Caco-2 (cell line): ENCODE results near the gene INPP4B. TPM values are rescaled to one million over a fixed set of nuclear protein-coding genes. Genes with fewer than 3 reads are reported as not detected.

Source experiments
- BruUV-seq: library from RNA; stranded (reverse); fragments of 400-500 nt; replicated peaks from 2 replicates; lab custom pipeline; 2021; lab: Mats Ljungman, UMichigan
- CTCF ChIA-PET: fragments of 300-600 bp; sonication (Branson Sonifier 250); formaldehyde crosslinking; loops from one replicate; lab custom pipeline; 2022; ENCODE audit warnings: antibody characterized with exemption; lab: Charles Lee
- POLR2A ChIA-PET: fragments of 300-600 bp; sonication (Branson Sonifier 250); formaldehyde crosslinking; loops from one replicate; lab custom pipeline; 2022; ENCODE audit warnings: antibody characterized with exemption; lab: Charles Lee
- DNase-seq, 2 experiments: peaks; one replicate each; pipeline versions ENCODE4 v3.0.0 to v3.0.0-alpha.2; 2020 to 2022
- H3K27me3 ChIP-seq: replicated peaks from 2 replicates; pipeline ENCODE4 v1.6.0; 2011; ENCODE audit warnings: low read length; ENCODE audit not compliant: control insufficient read depth, insufficient read depth
- H3K36me3 ChIP-seq: 2 replicates; pipeline ENCODE4 v1.5.1; 2011; ENCODE audit warnings: low read length; ENCODE audit not compliant: control insufficient read depth, insufficient read depth
- H3K4me1 ChIP-seq: fragments of 250-450 bp; sonication (Bioruptor Pico); 2 replicates; pipeline ENCODE4 v1.5.1; 2020; ENCODE audit warnings: mild to moderate bottlenecking
- H3K4me3 ChIP-seq: 2 replicates; pipeline ENCODE4 v1.5.1; 2011; ENCODE audit warnings: low read depth, mild to moderate bottlenecking, control low read depth, low read length
- H3K9me3 ChIP-seq: fragments of 250-450 bp; sonication (Bioruptor Pico); 2 replicates; pipeline ENCODE4 v1.5.1; 2020; ENCODE audit warnings: mild to moderate bottlenecking, moderate library complexity
- H3K27ac Mint-ChIP-seq: one replicate; pipeline ENCODE4 v1.8.0; 2022; ENCODE audit warnings: mixed read lengths; ENCODE audit not compliant: unreplicated experiment
- H3K27me3 Mint-ChIP-seq: one replicate; pipeline ENCODE4 v1.8.0; 2022; ENCODE audit warnings: mixed read lengths; ENCODE audit not compliant: insufficient read depth, unreplicated experiment
- H3K36me3 Mint-ChIP-seq: one replicate; pipeline ENCODE4 v1.8.0; 2022; ENCODE audit warnings: mild to moderate bottlenecking, mixed read lengths; ENCODE audit not compliant: insufficient read depth, unreplicated experiment
- H3K4me1 Mint-ChIP-seq: one replicate; pipeline ENCODE4 v1.8.0; 2022; ENCODE audit warnings: low read depth, mixed read lengths; ENCODE audit not compliant: unreplicated experiment
- H3K4me3 Mint-ChIP-seq: one replicate; pipeline ENCODE4 v1.8.0; 2022; ENCODE audit warnings: mild to moderate bottlenecking, moderate library complexity, mixed read lengths; ENCODE audit not compliant: unreplicated experiment
- H3K9me3 Mint-ChIP-seq: one replicate; pipeline ENCODE4 v1.8.0; 2022; ENCODE audit warnings: mixed read lengths; ENCODE audit not compliant: unreplicated experiment
- intact Hi-C: fragments of 100-400 bp; cut with micrococcal nuclease; formaldehyde crosslinking; loops from one replicate; pipeline ENCODE4 v1.10.0; 2022; ENCODE audit not compliant: unreplicated experiment
- total RNA-seq: library from RNA; stranded (reverse); gene quantifications from 2 replicates; pipeline ENCODE4 v1.2.3, GENCODE V29; 2022
- TF ChIP-seq, protein P1 (sequence below), 2 experiments: fragments of 200-600 bp in 1 of 2; IDR thresholded peaks; 1 replicate in 1 of 2; 2 replicates in 1 of 2; pipeline versions ENCODE4 v1.5.1 to v1.8.0; 2011 to 2022; ENCODE audit warnings: antibody characterized with exemption in 1 of 2, control low read depth in 1 of 2, inconsistent platforms in 1 of 2, low read depth in 1 of 2, low read length in 1 of 2, mild to moderate bottlenecking in 1 of 2, moderate library complexity in 1 of 2; ENCODE audit not compliant: insufficient read depth in 1 of 2, severe bottlenecking in 1 of 2, unreplicated experiment in 1 of 2

The INPP4B gene
- total RNA-seq, 1 experiment from 2014 or later: 10.3 TPM

DNA sequence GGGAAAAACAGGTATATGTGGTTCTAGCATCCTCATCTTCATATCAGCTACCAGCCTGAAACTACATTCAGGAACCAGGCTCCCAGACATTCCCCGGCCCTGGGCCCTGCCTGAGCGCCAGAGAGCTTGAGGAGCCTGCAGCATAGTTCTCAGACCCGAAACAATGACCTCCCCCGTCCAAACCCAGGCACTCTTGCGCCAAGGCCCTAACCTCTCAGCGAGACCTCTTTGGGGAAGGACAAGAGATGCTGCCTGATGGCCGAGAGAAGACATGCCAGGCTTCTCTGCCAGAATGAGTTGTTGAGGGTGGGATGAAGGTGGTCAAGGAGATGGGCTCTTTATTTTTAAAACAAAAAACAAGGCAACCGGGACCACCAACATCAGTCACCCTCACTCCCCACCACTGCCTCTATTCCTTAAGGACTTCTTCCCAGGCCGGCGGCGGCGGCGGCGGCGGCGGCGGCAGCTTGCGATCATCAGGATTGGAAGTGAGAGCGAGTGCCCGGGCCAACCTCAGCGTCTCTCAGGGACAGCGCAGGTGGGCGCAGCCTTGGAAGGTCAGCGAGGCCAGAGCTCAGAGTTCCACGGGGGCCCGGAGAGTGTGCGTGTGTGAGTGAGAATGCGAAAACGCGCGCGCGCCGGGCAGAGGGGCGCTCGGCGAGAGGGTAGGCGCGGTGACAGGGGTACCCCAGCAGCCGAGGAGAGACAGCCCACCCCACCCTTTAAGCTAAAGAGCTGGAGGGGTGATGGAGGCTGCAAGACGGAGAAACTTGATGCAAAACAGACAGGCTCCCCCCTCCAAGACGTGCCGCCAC is 601 bp downstream of the INPP4B start:
- ChIA-PET CTCF (interaction anchor here (0.6 kb wide), 1 partner anchor 716 kb away, joined by 3 read pairs; no protein-coding TSS in a partner anchor), POLR2A (no interaction called here)
- H3K4me1 ChIP-seq: peaks cover 4% of the 10 kb centered on the region; the same call in 1 of the 2 replicates
- no peak for DNase-seq
- H3K27me3 ChIP-seq: 0 out of 2 replicates have a peak, but pooled peaks cover 1% of the 10 kb centered on the region
- H3K36me3 ChIP-seq: no peaks in the 10 kb centered on the region
- H3K9me3 ChIP-seq: no peaks in the 10 kb centered on the region
- Mint-ChIP-seq H3K9me3 (no peaks in the 10 kb centered on the region), H3K36me3 (no peaks in the 10 kb centered on the region), H3K27ac (no peak overlapping the region), H3K27me3 (peaks cover 24% of the 10 kb centered on the region), H3K4me1 (no peaks in the 10 kb centered on the region), H3K4me3 (peak overlapping the region; percentile 74)
- TF ChIP-seq, protein P1, sequence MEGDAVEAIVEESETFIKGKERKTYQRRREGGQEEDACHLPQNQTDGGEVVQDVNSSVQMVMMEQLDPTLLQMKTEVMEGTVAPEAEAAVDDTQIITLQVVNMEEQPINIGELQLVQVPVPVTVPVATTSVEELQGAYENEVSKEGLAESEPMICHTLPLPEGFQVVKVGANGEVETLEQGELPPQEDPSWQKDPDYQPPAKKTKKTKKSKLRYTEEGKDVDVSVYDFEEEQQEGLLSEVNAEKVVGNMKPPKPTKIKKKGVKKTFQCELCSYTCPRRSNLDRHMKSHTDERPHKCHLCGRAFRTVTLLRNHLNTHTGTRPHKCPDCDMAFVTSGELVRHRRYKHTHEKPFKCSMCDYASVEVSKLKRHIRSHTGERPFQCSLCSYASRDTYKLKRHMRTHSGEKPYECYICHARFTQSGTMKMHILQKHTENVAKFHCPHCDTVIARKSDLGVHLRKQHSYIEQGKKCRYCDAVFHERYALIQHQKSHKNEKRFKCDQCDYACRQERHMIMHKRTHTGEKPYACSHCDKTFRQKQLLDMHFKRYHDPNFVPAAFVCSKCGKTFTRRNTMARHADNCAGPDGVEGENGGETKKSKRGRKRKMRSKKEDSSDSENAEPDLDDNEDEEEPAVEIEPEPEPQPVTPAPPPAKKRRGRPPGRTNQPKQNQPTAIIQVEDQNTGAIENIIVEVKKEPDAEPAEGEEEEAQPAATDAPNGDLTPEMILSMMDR (IDR thresholded peaks at IDR 0.05; ENCODE audit: insufficient read depth in 1 of 2, low read depth in 1 of 2, low read length in 1 of 2, severe bottlenecking in 1 of 2, unreplicated experiment in 1 of 2): no peak
- intact Hi-C loops: loop anchor here (2.0 to 10.0 kb wide), 3 partner anchors 239 to 985 kb away; no protein-coding TSS in a partner anchor
- no TSS peak for BruUV-seq
- H3K4me3 ChIP-seq: peak overlapping the region; percentile 31

DNA sequence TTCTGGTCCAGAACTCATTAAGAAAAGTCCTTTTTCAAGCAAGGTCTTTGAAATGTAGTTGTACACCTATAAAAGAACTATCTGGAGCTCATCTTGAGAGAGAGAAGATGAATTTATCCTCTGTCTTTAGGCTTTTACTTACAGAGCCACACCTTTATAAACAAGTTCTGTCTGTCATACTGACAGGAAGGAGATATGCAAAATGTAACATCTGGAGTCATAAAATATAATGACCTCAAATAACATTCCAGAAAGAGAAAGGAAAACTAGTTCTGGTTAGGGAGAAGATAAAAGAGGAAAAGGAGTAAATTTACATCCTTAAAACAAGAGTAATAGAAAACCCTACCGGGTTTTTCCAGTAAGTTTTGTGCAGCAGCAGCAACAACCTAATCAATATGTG is 1.3 kb downstream of the INPP4B start:
- Histone ChIP-seq H3K4me3 (no peak overlapping the region), H3K36me3 (no peaks in the 10 kb centered on the region), H3K27me3 (0 out of 2 replicates have a peak, but pooled peaks cover 1% of the 10 kb centered on the region), H3K4me1 (peaks cover 4% of the 10 kb centered on the region; the same call in 1 of the 2 replicates), H3K9me3 (no peaks in the 10 kb centered on the region)
- CTCF ChIA-PET: no interaction called here
- intact Hi-C loops: loop anchor here (10.0 kb wide), 1 partner anchor 240 kb away; no protein-coding TSS in a partner anchor
- Mint-ChIP-seq H3K9me3 (no peaks in the 10 kb centered on the region), H3K27ac (no peak overlapping the region), H3K4me3 (peak overlapping the region; percentile 74), H3K4me1 (no peaks in the 10 kb centered on the region), H3K36me3 (no peaks in the 10 kb centered on the region), H3K27me3 (peaks cover 22% of the 10 kb centered on the region)
- TF ChIP-seq, protein P1 (IDR thresholded peaks at IDR 0.05; ENCODE audit: insufficient read depth in 1 of 2, low read depth in 1 of 2, low read length in 1 of 2, severe bottlenecking in 1 of 2, unreplicated experiment in 1 of 2): no peak
- no peak for DNase-seq
- no TSS peak for BruUV-seq
- POLR2A ChIA-PET: no interaction called here

DNA sequence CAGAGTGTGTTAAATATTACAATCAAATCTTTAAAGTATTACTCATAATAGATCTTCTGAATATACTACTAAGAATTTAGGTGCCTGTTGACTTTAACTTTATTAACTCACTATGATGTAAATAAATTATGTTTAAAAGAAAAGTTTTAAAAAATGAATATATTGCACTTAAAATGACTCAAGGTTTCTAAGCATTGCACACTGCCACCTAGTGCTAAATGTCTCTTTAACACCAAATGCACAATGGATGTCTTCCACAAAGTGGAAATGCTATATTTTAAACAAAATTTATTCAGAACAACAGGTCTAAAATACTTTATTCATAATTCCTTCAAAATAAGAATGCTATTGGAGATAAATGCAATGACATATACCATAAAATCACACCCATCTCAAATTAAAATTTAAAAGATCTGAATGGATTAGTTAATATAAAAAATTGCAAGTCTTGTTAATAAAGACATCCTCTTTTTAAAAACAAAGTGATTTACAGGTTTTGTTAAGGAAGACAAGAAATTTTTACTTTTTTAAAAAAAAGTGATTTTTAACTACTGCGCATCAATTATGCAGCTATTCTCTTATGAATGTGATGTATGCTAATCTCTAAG is 5.5 kb downstream of the INPP4B start:
- Histone ChIP-seq H3K4me1 (no peaks in the 10 kb centered on the region), H3K36me3 (no peaks in the 10 kb centered on the region), H3K4me3 (no peak overlapping the region), H3K9me3 (no peaks in the 10 kb centered on the region), H3K27me3 (no peaks in the 10 kb centered on the region)
- no peaks in the 10 kb centered on the region for H3K36me3 Mint-ChIP-seq
- ChIA-PET CTCF (no interaction called here), POLR2A (no interaction called here)
- DNase-seq: no peak
- BruUV-seq: no TSS peak
- no peak overlapping the region for H3K4me3 Mint-ChIP-seq
- H3K27ac Mint-ChIP-seq: no peak overlapping the region
- H3K4me1 Mint-ChIP-seq: no peaks in the 10 kb centered on the region
- TF ChIP-seq, protein P1 (IDR thresholded peaks at IDR 0.05; ENCODE audit: insufficient read depth in 1 of 2, low read depth in 1 of 2, low read length in 1 of 2, severe bottlenecking in 1 of 2, unreplicated experiment in 1 of 2): peak; percentile 56 to 58
- intact Hi-C loops: loop anchor here (1.0 to 10.0 kb wide), 5 partner anchors 244 to 713 kb away; no protein-coding TSS in a partner anchor
- H3K27me3 Mint-ChIP-seq: peaks cover 12% of the 10 kb centered on the region
- H3K9me3 Mint-ChIP-seq: no peaks in the 10 kb centered on the region
